ENCODE results near the gene FZD4. TPM values are rescaled to one million over a fixed set of nuclear protein-coding genes. Genes with fewer than 3 reads are reported as not detected.
A peak's percentile ranks its signal among the peaks of the same experiment; 100 is the strongest.
"Not testable (repeated sequence)": the region's sequence is repeated elsewhere in the genome, so short reads cannot be mapped to it uniquely, and the experiment has no call there.

Gene FZD4
- total RNA-seq, 4 donors from 2014 or later, result 23.7 to 42.3 (median 31.8) TPM

GRCh38 chr11:86941077-86941870 is 13.9 kb downstream of the FZD4 start:
- Histone ChIP-seq H3K4me3 (no peak overlapping the region), H3K4me1 (peaks cover 57 to 86% (median 71%) of the 10 kb centered on the region in 4 donors), H3K36me3 (peaks cover 0 to 9% (median 0%) of the 10 kb centered on the region in 4 donors), H3K27me3 (no peaks in the 10 kb centered on the region), H3K9me3 (no peaks in the 10 kb centered on the region), H3K27ac (replicated peaks in 1 of 4) (peak overlapping the region; percentile 72 to 80 (median 77))
- intact Hi-C loops (cut with DNase I), result no loop called here
- TF ChIP-seq POLR2AphosphoS5 (IDR thresholded peaks at IDR 0.05), result no peak
- no peak for TF ChIP-seq EP300 (IDR thresholded peaks at IDR 0.05)
- TF ChIP-seq CTCF (IDR thresholded peaks at IDR 0.05), result no peak
- no peak for TF ChIP-seq POLR2A (IDR thresholded peaks at IDR 0.05; ENCODE audit: low read depth)
- WGBS, result 39% methylated on average over 7 of the region's 7 CpGs
- DNase-seq (ENCODE audit: extremely low spot score), result no peak

GRCh38 chr11:86940122-86940777 is 14.9 kb downstream of the FZD4 start:
- intact Hi-C loops (cut with DNase I), result no loop called here
- no peaks in the 10 kb centered on the region for H3K27me3 ChIP-seq
- 17% methylated on average over 11 of the region's 11 CpGs for WGBS
- peaks cover 0 to 9% (median 0%) of the 10 kb centered on the region in 4 donors for H3K36me3 ChIP-seq
- TF ChIP-seq EP300 (IDR thresholded peaks at IDR 0.05), result no peak
- peak in 1 of 3 experiments; percentile 23 for TF ChIP-seq CTCF (IDR thresholded peaks at IDR 0.05)
- peak; percentile 56 to 58 for TF ChIP-seq POLR2AphosphoS5 (IDR thresholded peaks at IDR 0.05)
- H3K9me3 ChIP-seq, result no peaks in the 10 kb centered on the region
- peak overlapping the region; percentile 11 to 47 (median 24) for H3K4me3 ChIP-seq
- H3K27ac ChIP-seq (replicated peaks in 1 of 4), result peak overlapping the region; percentile 72 to 80 (median 77)
- H3K4me1 ChIP-seq, result peaks cover 50 to 86% (median 68%) of the 10 kb centered on the region in 4 donors
- DNase-seq (ENCODE audit: extremely low spot score), result no peak

DNA sequence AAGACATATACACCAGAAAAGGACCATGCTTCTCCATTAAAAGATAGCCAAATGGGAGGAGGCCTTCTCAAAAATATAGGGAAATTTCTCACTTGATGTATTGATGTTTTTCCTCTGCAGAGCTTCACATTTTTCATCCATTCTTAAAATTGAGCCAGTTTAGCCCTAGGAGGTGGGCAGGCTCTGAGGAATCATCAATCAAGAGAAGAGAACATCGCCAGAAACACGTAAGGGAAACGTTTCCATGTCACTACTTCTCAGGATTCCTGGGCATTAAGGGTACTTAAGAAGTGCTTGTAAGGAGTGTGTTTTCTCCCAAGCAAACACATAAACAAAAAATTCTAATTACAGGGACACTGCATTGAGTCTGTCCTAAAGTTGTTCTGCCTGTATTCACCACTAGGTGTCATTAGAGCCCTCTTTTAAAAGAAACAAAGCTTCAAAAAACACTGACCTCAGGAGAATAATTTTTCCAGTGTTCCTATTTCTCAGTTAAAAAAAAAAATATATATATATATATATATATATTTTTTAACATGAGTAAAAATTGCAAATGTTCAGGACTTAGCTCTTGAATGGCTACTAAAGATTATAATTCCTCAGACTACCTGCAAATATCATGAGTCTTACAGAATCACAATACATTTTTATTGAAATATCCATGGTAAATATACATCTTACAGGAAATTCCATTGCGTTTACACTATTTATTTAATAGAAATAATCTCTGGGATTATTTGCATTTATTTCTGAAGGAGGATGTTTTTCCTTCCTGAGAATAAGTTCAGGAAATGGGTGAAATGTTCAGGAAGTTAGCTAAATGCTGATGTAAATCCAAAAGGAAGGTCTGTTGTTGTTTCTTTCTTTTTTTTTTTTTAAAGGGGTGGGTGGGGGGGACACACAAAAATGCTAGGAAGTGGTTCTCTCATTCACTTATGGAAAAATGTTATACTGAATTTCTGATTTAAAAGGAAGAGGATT is 16.0 kb downstream of the FZD4 start:
- WGBS, result 10% methylated on average over 4 of the region's 4 CpGs
- intact Hi-C loops (cut with DNase I), result loop anchor here (2.0 to 10.0 kb wide), 3 partner anchors 98 to 486 kb away; partner anchors contain the start of gene TMEM135
- Histone ChIP-seq H3K27me3 (no peaks in the 10 kb centered on the region), H3K4me1 (peaks cover 46 to 86% (median 73%) of the 10 kb centered on the region in 4 donors), H3K4me3 (peak overlapping the region in 1 of 4 donors; percentile 27), H3K36me3 (peaks cover 0 to 6% (median 0%) of the 10 kb centered on the region in 4 donors), H3K27ac (replicated peaks in 1 of 4) (peak overlapping the region; percentile 72 to 80 (median 77)), H3K9me3 (no peaks in the 10 kb centered on the region)
- TF ChIP-seq CTCF (IDR thresholded peaks at IDR 0.05) (peak; percentile 61 to 79 (median 70)), EP300 (IDR thresholded peaks at IDR 0.05) (no peak)
- no peak for DNase-seq (ENCODE audit: extremely low spot score)

DNA sequence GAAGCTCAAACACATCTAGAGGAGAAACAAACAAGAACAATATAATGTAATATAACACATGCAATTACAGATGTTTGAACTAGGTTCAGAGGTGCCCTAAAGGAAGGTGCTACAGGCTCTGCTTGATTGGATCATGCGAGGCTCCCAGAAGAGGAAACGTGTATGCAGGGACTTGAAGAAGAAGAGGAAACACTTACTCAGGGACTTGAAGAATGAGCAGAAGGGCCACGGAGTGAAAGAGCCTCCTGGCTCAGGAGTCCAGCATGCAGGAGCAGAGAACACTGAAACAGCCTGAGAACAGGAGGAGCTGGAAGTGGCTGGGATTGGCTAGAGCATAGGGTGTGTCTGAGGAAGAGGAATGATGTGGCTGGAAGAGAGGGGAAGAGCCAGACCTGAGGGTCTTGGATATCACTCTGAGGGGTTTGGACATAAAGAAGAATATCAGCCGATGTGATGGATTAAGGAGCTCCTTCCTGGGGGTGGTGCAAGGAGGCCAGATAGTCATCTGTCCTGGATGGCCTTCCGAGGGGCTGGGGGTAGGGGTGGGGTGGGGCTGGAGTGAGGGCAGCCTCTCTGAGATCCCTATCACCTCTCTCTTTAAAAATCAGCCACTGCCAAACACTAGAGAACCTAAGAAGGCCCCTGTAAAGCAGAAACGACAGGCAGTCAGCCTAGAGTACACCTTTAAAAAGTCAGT is 16.8 kb downstream of the FZD4 start:
- Histone ChIP-seq H3K4me1 (peaks cover 46 to 92% (median 80%) of the 10 kb centered on the region in 4 donors), H3K36me3 (no peaks in the 10 kb centered on the region), H3K9me3 (no peaks in the 10 kb centered on the region), H3K4me3 (no peak overlapping the region), H3K27me3 (no peaks in the 10 kb centered on the region), H3K27ac (replicated peaks in 1 of 4) (peak overlapping the region in 2 of 4 donors; percentile 14 to 64)
- no peak for DNase-seq (ENCODE audit: extremely low spot score)
- intact Hi-C loops (cut with DNase I), result loop anchor here (2.0 to 10.0 kb wide), 3 partner anchors 99 to 486 kb away; partner anchors contain the start of gene TMEM135
- no peak for TF ChIP-seq POLR2A (IDR thresholded peaks at IDR 0.05; ENCODE audit: low read depth)
- no peak for TF ChIP-seq CTCF (IDR thresholded peaks at IDR 0.05)
- TF ChIP-seq EP300 (IDR thresholded peaks at IDR 0.05), result no peak
- no peak for TF ChIP-seq POLR2AphosphoS5 (IDR thresholded peaks at IDR 0.05)
- WGBS, result 49% methylated on average over 6 of the region's 6 CpGs

- 94% methylated on average over 2 of the region's 2 CpGs for WGBS
Observed at GRCh38 chr11:86937193-86937806, 17.9 kb downstream of the FZD4 start.

More at GRCh38 chr11:86937193-86937806, 17.9 kb downstream of the FZD4 start:
- not testable (repeated sequence) for H3K4me3 ChIP-seq; H3K36me3 ChIP-seq; DNase-seq (ENCODE audit: extremely low spot score); H3K9me3 ChIP-seq; H3K27me3 ChIP-seq
- intact Hi-C loops (cut with DNase I), result loop anchor here (5.0 to 10.0 kb wide), 2 partner anchors 100 to 488 kb away; partner anchors contain the start of gene TMEM135
- Histone ChIP-seq H3K4me1 (peaks cover 44 to 96% (median 86%) of the 10 kb centered on the region in 4 donors), H3K27ac (replicated peaks in 1 of 4) (peak overlapping the region in 1 of 4 donors; percentile 64)
